Activated naive CD4-positive, alpha-beta T cell treated with anti-CD3 and anti-CD28 coated beads for 36 hours (primary cell): ENCODE data around the gene ARMC5. TPM values are rescaled to one million over a fixed set of nuclear protein-coding genes. Genes with fewer than 3 reads are reported as not detected.

ENCODE experiments used
- CTCF ChIA-PET: fragments of 350-600 bp; sonication (Branson Sonifier 250); formaldehyde crosslinking; loops from one replicate; lab custom pipeline; 2021; ENCODE audit warnings: antibody characterized with exemption; lab: Charles Lee
- DNase-seq: peaks from one replicate; pipeline ENCODE4 v3.0.0-alpha.2; 2020
- H3K27ac Mint-ChIP-seq: one replicate; pipeline ENCODE4 v1.8.0; 2021; ENCODE audit warnings: mild to moderate bottlenecking, mixed read lengths
- H3K27me3 Mint-ChIP-seq: one replicate; pipeline ENCODE4 v1.8.0; 2021; ENCODE audit warnings: low read depth, mixed read lengths
- H3K36me3 Mint-ChIP-seq: one replicate; pipeline ENCODE4 v1.8.0; 2021; ENCODE audit warnings: low read depth, mixed read lengths
- H3K4me1 Mint-ChIP-seq: one replicate; pipeline ENCODE4 v1.8.0; 2021; ENCODE audit warnings: low read depth, mixed read lengths
- H3K4me3 Mint-ChIP-seq: one replicate; pipeline ENCODE4 v1.8.0; 2021; ENCODE audit warnings: mild to moderate bottlenecking, moderate library complexity, mixed read lengths
- H3K9me3 Mint-ChIP-seq: one replicate; pipeline ENCODE4 v1.8.0; 2021; ENCODE audit warnings: mixed read lengths
- intact Hi-C: fragments of 100-400 bp; cut with micrococcal nuclease; formaldehyde crosslinking; loops from one replicate; pipeline ENCODE4 v1.15.1; 2023
- total RNA-seq, 2 experiments: library from RNA; stranded (reverse); gene quantifications; one replicate each; pipeline ENCODE4 v1.2.3, GENCODE V29; 2021

ARMC5 gene
- total RNA-seq, 2 experiments from 2014 or later: 6.3 to 6.7 TPM

DNA sequence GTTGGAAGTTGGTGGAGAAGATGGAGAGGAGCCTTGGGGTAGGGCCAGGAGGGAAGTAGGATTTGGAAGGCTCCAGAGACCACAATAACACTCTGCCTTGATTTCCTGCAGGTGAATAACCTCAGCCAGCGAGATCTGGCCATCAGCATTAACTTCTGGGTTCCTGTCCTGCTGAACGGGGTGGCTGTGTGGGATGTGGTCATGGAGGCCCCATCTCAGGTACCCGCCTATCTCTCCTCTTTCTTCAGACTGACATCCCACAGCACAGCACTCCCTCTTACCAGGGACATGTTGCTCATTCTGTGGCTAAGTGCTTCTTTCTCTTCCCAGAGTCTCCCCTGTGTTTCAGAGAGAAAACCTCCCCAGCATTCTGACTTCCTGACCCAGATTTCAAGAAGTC, 36.1 kb upstream of the ARMC5 start:
- Mint-ChIP-seq H3K4me3 (no peak overlapping the region), H3K27me3 (peaks cover 5% of the 10 kb centered on the region), H3K27ac (no peak overlapping the region), H3K36me3 (no peaks in the 10 kb centered on the region), H3K4me1 (peaks cover 7% of the 10 kb centered on the region), H3K9me3 (no peaks in the 10 kb centered on the region)
- intact Hi-C loops: no loop called here
- no peak for DNase-seq
- CTCF ChIA-PET: interaction anchor here (1.1 kb wide), 1 partner anchor 32 kb away, joined by 3 read pairs; no protein-coding TSS in a partner anchor

DNA sequence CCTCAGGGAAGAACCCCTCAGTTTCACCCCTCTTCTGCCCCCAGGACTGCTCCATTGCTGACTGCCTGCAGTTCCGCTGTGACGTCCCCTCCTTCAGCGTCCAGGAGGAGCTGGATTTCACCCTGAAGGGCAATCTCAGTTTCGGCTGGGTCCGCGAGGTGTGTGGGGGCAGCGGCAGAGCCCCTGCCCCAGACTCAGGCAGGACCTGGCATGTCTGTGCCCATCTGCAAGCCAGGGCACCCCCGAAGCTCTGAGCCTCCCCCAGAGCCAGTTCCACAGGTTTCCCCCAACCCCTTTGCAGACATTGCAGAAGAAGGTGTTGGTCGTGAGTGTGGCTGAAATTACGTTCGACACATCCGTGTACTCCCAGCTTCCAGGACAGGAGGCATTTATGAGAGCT, 35.5 kb upstream of the ARMC5 start:
- Mint-ChIP-seq H3K27me3 (peaks cover 5% of the 10 kb centered on the region), H3K27ac (no peak overlapping the region), H3K36me3 (no peaks in the 10 kb centered on the region), H3K4me3 (no peak overlapping the region), H3K4me1 (peaks cover 7% of the 10 kb centered on the region), H3K9me3 (no peaks in the 10 kb centered on the region)
- intact Hi-C loops: no loop called here
- DNase-seq: no peak
- CTCF ChIA-PET: no interaction called here

DNA sequence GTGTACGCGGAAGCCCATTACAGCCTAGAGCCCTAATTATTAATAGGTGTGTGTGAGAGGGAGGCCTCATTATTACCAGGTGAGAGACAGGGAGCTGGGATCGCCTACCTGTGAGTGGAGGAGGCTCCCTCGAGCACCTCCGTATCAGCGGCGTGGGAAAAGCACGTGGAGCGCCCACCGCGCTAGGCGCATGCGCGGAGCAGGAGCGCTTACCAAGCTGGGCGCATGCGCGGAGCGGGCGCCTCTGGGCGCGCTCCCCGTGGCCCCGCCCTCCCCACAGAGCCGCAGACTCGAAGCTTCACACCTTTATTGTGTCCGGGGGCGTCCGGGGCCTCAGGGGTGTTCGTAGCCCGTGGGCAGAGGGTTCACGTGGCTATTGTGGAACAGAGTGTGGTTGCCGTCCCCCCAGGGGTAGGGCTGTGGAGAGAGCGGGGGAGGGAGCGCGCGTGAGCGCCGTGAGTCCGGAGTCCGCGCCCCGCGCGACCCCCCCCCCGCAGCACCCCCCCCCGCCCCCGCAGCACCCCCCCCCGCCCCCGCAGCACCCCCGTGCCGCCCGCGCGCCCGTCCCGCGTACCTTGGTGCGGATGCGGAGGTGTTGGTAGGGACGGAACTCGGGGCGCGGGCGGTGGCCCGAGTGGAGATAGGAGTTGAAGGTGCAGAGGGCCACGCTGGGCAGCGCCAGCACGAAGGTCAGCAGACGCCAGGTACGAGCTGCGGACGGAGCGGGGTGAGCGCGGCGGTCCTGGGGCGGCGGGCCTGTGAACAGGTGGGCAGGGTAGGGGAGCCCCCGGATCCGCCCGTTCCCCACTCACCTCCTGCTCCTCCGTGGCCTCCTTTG, 31.6 kb upstream of the ARMC5 start:
- peak; percentile 53 for DNase-seq
- Mint-ChIP-seq H3K27ac (no peak overlapping the region), H3K9me3 (no peaks in the 10 kb centered on the region), H3K4me3 (no peak overlapping the region), H3K27me3 (peaks cover 5% of the 10 kb centered on the region), H3K36me3 (no peaks in the 10 kb centered on the region), H3K4me1 (peaks cover 6% of the 10 kb centered on the region)
- CTCF ChIA-PET: no interaction called here
- intact Hi-C loops: loop anchor here (1.0 kb wide), 1 partner anchor 32 kb away; the partner anchor contains the start of gene ARMC5

DNA sequence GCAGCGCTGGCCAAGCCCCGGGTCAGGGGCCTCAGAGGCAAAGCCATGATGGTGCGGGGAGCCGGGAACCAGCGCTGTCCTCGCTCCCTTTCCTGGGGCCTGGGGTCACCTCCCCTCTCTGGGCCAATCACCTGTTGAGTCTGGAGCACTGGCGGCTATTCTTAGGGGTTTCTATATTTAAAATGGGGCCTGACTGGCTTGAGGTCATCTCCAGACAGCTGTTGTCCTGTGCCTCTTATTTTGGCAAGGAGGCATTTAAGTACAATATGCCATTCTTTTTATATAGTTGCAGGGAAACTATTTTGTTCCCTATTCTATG, 31.1 kb upstream of the ARMC5 start, which contains the start of gene COX6A2:
COX6A2 (minus strand) TSS at position 82 of the 319 bp plus-strand sequence; CDS start at position 47, 35 bp downstream.
- Mint-ChIP-seq H3K27ac (no peak within 1 kb of the TSS), H3K4me3 (peak within 1 kb of the TSS; percentile 15), H3K9me3 (no peaks in the 10 kb centered on the region), H3K36me3 (no peaks in the 10 kb centered on the region), H3K27me3 (peaks cover 5% of the 10 kb centered on the region), H3K4me1 (peaks cover 6% of the 10 kb centered on the region)
- CTCF ChIA-PET: no interaction called here
- no peak for DNase-seq
- intact Hi-C loops: no loop called here

DNA sequence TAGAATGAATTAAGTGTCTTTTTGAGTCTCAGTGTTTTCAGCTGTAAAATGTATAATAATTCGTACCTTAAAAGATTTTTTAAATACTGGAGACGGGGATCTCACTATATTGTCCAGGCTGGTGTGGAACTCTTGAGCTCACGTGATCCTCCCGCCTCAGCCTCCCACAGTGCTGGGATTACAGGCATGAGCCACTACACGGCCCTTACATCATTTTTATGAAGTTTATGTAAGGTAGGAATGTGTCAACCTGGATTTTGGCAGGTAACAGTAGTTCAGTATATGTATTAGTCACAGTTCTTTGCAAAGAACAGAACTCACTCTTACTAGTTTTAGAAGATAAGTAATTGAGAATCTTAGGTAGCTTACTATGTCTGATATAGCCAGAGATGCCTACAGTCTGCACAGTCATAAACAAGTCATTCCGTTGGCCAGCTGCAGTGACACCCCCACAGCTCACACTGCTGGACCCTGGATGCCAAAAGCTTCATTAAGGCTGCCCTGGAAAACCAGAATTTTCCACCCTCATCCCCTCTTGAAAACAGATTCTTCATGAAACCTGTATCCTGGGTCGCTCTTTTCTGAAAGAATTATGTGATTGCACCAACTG, 30.6 kb upstream of the ARMC5 start:
- H3K4me3 Mint-ChIP-seq: no peak overlapping the region
- no peak overlapping the region for H3K27ac Mint-ChIP-seq
- no peaks in the 10 kb centered on the region for H3K36me3 Mint-ChIP-seq
- H3K9me3 Mint-ChIP-seq: no peaks in the 10 kb centered on the region
- peaks cover 5% of the 10 kb centered on the region for H3K27me3 Mint-ChIP-seq
- CTCF ChIA-PET: interaction anchor here (0.6 to 1.2 kb wide), 2 partner anchors 17 to 185 kb away, joined by 3 to 4 read pairs; no protein-coding TSS in a partner anchor
- DNase-seq: no peak
- H3K4me1 Mint-ChIP-seq: peaks cover 6% of the 10 kb centered on the region
- intact Hi-C loops: no loop called here

DNA sequence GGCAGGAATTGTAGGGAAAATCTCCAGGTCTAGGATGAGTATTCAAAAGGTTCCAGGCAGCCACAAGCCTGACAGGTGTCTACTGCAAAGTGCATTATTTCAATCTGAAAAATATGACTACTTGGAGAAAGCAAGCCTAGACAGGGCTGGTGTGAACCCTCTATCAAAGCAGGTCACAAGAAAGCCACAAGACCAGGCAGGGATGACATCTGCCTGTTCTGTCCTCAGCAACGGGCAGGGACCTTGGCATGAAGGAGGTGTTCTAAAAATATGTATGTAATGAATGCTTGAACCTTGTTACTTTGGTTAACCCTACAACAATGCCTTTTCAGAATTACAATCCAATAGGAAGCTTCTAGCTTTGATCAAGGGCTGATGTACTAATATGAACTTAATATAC, 30.0 kb upstream of the ARMC5 start:
- peaks cover 6% of the 10 kb centered on the region for H3K4me1 Mint-ChIP-seq
- CTCF ChIA-PET: interaction anchor here (0.6 to 1.2 kb wide), 2 partner anchors 16 to 186 kb away, joined by 3 to 4 read pairs; no protein-coding TSS in a partner anchor
- intact Hi-C loops: no loop called here
- H3K9me3 Mint-ChIP-seq: no peaks in the 10 kb centered on the region
- DNase-seq: no peak
- no peak overlapping the region for H3K4me3 Mint-ChIP-seq
- no peaks in the 10 kb centered on the region for H3K36me3 Mint-ChIP-seq
- H3K27me3 Mint-ChIP-seq: peaks cover 5% of the 10 kb centered on the region
- H3K27ac Mint-ChIP-seq: no peak overlapping the region

DNA sequence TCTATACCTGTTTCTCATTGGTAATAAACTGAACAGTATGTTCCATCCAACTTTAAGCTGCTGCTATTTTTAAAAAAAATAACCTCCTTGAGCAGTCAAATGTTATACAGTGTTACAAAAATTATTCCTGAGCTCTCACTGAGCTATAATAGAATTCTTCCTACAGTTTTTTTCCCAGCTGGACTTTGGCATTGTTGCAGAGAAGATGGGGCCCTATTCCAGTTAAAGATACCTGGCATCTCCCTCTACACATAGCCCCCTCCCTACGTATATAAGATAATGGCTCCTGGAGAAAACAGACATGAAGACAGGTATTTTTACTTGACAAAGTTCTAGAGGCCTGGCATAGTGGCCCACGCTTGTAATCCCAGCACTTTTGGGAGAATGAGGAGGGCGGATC, 29.5 kb upstream of the ARMC5 start:
- CTCF ChIA-PET: no interaction called here
- intact Hi-C loops: no loop called here
- no peak for DNase-seq
- H3K4me1 Mint-ChIP-seq: peaks cover 6% of the 10 kb centered on the region
- no peaks in the 10 kb centered on the region for H3K36me3 Mint-ChIP-seq
- no peak overlapping the region for H3K4me3 Mint-ChIP-seq
- peaks cover 5% of the 10 kb centered on the region for H3K27me3 Mint-ChIP-seq
- H3K27ac Mint-ChIP-seq: no peak overlapping the region
- H3K9me3 Mint-ChIP-seq: no peaks in the 10 kb centered on the region

DNA sequence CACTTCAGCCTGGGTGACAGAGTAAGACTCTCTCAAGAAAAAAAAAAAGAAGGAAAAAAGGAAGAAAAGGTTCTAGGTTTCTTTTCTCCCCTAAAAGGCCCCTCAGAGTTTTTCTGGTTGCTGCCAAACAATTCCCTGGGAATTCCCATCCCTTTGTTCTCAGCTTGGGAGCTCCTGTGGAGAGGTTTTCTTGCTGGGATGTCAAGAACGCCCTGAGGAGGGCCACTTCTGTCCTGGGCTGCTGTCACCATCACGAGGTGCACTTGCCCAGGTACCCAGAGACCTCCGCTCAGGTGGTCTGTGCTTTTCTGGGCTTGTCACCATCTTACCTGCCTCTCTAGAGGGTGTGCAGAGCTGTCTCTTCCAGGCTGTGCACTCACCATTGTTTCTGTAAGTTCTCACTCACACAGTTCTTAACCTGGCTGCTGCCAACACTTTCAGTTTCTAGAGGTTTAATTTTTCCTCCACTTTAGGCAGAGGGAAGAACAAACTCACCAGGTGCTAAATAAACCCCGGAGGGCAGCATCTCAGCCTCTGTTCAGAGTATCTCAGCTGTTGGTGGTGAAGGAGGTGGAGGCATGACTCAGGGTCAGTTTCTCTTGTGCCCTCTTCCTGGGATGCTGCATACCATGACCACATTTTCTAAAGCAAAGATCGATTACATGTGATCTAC, 28.8 kb upstream of the ARMC5 start:
- Mint-ChIP-seq H3K27ac (no peak overlapping the region), H3K4me1 (peaks cover 6% of the 10 kb centered on the region), H3K36me3 (no peaks in the 10 kb centered on the region), H3K27me3 (peaks cover 3% of the 10 kb centered on the region), H3K4me3 (no peak overlapping the region), H3K9me3 (no peaks in the 10 kb centered on the region)
- no peak for DNase-seq
- CTCF ChIA-PET: interaction anchor here (0.6 to 0.8 kb wide), 2 partner anchors 12 to 793 kb away, joined by 3 read pairs; partner anchors contain the start of gene ZNF843
- intact Hi-C loops: no loop called here

DNA sequence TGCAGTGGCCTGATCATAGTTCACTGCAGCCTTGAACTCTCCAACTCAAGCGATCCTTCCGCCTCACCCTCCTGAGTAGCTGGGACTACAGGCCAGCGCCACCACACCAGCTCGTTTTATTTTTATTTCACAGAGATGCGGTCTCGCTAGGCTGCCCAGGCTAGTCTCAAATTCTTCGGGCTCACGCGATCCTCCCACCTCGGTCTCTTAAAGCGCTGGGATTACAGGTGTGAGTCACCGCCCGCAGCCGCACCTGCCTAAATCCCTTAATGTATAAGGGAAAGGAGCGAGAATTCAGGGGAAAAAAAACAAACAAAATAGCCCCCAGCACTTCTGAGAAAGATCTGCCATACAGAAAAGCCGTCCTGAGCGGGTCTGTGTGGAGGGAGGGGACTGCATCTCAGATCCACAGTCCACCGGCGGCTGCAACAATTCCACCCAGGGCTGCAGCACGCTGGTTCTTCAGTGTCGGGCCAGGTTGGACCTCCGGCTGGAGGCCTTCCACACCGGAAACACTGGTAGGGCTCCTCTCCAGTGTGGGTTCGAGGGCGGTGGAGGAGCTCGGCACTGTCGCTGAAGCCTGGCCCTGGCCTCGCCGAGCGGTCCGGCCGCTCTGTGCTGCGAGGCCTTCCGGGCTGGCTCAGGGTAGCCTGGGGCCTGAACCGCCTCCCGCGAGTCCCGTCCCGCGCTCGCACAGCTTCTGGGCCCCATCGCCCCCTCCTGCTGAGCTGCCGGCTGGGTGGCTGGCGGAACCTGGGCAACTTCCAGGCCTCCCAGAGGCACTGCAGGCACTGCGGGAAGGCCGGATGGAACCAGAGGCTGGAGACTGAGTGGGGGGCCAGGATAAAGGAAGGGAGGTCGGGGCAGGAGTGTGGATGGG, 23.7 kb upstream of the ARMC5 start:
- H3K4me1 Mint-ChIP-seq: peaks cover 8% of the 10 kb centered on the region
- H3K36me3 Mint-ChIP-seq: no peaks in the 10 kb centered on the region
- H3K27ac Mint-ChIP-seq: no peak overlapping the region
- intact Hi-C loops: no loop called here
- no peak overlapping the region for H3K4me3 Mint-ChIP-seq
- no peaks in the 10 kb centered on the region for H3K27me3 Mint-ChIP-seq
- no peaks in the 10 kb centered on the region for H3K9me3 Mint-ChIP-seq
- CTCF ChIA-PET: interaction anchor here (1.2 kb wide), 1 partner anchor 20 kb away, joined by 4 read pairs; no protein-coding TSS in a partner anchor
- DNase-seq: no peak

DNA sequence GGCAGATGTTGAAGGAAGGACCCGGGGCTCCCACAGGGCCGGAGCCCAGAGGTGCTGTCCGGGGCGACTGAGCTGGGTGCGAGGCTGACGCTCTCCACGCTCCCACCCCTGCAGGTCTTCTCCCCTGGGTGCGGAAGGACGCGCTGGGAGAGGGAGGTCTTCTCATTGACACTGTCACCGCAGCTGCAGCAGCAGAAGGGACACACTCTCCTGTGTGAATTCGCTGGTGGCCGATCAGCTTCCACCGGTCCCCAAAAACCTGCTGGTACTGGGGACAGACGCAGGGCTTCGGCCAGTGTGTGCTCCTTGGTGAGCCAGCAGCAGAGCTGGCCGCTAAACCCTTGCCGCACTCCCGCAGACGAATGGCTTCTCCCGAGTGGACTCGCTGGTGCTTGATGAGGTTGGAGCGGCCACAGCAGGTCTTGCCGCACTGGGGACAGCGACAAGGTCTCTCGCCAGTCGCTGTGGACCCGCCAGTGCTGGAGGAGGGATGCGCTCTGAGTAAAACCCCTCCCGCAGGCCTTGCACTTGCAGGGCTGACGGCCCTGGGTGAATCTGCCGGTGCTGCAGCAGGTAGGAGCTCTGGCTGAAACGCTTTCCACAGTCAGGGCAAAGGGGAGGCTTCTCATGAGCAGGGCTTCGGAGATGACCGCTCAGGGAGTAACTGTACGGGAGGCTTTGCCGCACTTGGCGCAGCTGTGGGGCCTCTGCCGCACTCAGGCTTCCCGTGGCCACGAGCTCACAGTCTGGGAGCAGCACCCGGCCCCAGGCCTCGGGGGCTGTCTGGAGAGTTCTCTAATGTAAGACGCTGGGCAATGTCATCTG, 22.9 kb upstream of the ARMC5 start:
- Mint-ChIP-seq H3K9me3 (no peaks in the 10 kb centered on the region), H3K27ac (no peak overlapping the region), H3K4me3 (no peak overlapping the region), H3K27me3 (no peaks in the 10 kb centered on the region), H3K4me1 (peaks cover 5% of the 10 kb centered on the region), H3K36me3 (no peaks in the 10 kb centered on the region)
- CTCF ChIA-PET: interaction anchor here (0.6 kb wide), 1 partner anchor 406 kb away, joined by 3 read pairs; no protein-coding TSS in a partner anchor
- no peak for DNase-seq
- intact Hi-C loops: no loop called here

DNA sequence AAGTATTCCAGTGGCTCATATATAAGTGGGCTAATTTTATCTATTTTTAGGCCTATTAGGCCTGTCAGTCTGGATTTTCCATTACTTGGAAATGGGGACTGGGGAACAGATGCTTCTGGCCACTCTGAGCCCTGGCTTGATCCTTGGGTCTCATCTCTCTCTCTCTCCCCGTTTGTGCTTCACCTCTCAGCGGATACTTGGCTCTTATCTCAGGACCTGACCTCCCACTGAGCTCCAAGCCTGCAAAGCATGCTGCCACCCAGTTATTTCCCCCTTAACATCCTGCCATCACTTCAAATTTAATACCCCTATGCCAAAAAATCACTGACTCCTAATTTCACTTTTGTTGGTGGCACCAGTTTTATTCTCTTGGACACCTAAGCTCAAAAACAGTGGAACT, 20.9 kb upstream of the ARMC5 start:
- Mint-ChIP-seq H3K4me3 (no peak overlapping the region), H3K9me3 (no peaks in the 10 kb centered on the region), H3K4me1 (peaks cover 9% of the 10 kb centered on the region), H3K27ac (no peak overlapping the region), H3K27me3 (no peaks in the 10 kb centered on the region), H3K36me3 (no peaks in the 10 kb centered on the region)
- intact Hi-C loops: no loop called here
- CTCF ChIA-PET: no interaction called here
- DNase-seq: no peak
